Activated naive CD8-positive, alpha-beta T cell treated with anti-CD3 and anti-CD28 coated beads, Interleukin-2, amount 50 U/mL, for 24 hours (primary cell): ENCODE results near the gene MYLK.
"Not testable (repeated sequence)": the region's sequence is repeated elsewhere in the genome, so short reads cannot be mapped to it uniquely, and the experiment has no call there.

ENCODE experiments used
- ATAC-seq: fragments of 150-1000 bp; cut with Tn5 transposase; one replicate; pipeline ENCODE4 v1.10.0; 2021
- DNase-seq: peaks from one replicate; pipeline ENCODE4 v3.0.0; 2021
- H3K27ac Mint-ChIP-seq: one replicate; pipeline ENCODE4 v1.8.0; 2021; ENCODE audit warnings: mild to moderate bottlenecking, mixed read lengths
- H3K27me3 Mint-ChIP-seq: one replicate; pipeline ENCODE4 v1.8.0; 2021; ENCODE audit warnings: mixed read lengths
- H3K36me3 Mint-ChIP-seq: one replicate; pipeline ENCODE4 v1.8.0; 2021; ENCODE audit warnings: low read depth, mixed read lengths
- H3K4me1 Mint-ChIP-seq: one replicate; pipeline ENCODE4 v1.8.0; 2021; ENCODE audit warnings: mixed read lengths
- H3K4me3 Mint-ChIP-seq: one replicate; pipeline ENCODE4 v1.8.0; 2021; ENCODE audit warnings: mild to moderate bottlenecking, moderate library complexity, mixed read lengths
- H3K9me3 Mint-ChIP-seq: one replicate; pipeline ENCODE4 v1.8.0; 2021; ENCODE audit warnings: mixed read lengths

Gene MYLK, protein sequence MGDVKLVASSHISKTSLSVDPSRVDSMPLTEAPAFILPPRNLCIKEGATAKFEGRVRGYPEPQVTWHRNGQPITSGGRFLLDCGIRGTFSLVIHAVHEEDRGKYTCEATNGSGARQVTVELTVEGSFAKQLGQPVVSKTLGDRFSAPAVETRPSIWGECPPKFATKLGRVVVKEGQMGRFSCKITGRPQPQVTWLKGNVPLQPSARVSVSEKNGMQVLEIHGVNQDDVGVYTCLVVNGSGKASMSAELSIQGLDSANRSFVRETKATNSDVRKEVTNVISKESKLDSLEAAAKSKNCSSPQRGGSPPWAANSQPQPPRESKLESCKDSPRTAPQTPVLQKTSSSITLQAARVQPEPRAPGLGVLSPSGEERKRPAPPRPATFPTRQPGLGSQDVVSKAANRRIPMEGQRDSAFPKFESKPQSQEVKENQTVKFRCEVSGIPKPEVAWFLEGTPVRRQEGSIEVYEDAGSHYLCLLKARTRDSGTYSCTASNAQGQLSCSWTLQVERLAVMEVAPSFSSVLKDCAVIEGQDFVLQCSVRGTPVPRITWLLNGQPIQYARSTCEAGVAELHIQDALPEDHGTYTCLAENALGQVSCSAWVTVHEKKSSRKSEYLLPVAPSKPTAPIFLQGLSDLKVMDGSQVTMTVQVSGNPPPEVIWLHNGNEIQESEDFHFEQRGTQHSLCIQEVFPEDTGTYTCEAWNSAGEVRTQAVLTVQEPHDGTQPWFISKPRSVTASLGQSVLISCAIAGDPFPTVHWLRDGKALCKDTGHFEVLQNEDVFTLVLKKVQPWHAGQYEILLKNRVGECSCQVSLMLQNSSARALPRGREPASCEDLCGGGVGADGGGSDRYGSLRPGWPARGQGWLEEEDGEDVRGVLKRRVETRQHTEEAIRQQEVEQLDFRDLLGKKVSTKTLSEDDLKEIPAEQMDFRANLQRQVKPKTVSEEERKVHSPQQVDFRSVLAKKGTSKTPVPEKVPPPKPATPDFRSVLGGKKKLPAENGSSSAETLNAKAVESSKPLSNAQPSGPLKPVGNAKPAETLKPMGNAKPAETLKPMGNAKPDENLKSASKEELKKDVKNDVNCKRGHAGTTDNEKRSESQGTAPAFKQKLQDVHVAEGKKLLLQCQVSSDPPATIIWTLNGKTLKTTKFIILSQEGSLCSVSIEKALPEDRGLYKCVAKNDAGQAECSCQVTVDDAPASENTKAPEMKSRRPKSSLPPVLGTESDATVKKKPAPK (N-terminal part only)

GRCh38 chr3:123884203-123884831 lies at the start of gene MYLK:
Gene MYLK, minus strand, starts transcription at chr3:123884332. Its CDS starts 90,491 bp downstream, at chr3:123793841.
- peaks cover 12% of the 10 kb centered on the region for H3K4me1 Mint-ChIP-seq
- peaks cover 48% of the 10 kb centered on the region for H3K27me3 Mint-ChIP-seq

DNA sequence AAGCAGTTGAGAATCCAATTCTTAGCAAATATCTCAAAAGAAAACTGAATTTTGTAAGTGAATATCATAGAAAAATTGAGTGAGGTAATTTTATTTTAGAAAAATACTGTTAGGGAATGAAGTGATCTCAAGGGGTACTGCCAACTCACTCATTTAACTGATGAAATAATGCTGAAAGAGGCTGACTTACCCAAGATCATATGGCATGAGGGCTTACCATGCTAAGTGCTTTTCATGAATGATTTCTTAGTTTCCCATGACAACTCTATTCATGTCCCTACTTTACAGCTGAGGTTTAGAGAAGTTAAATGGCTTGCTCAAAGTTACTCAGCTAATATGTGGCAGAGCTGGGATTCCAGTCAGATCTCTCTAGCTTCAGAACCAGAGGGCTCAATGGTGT lies 46.3 kb upstream of the MYLK start:
- Mint-ChIP-seq H3K9me3 (no peaks in the 10 kb centered on the region), H3K27me3 (no peaks in the 10 kb centered on the region), H3K36me3 (peaks cover 51% of the 10 kb centered on the region), H3K4me3 (no peak overlapping the region), H3K27ac (no peak overlapping the region), H3K4me1 (no peaks in the 10 kb centered on the region)
- DNase-seq (no peak), ATAC-seq (no peak)

More at GRCh38 chr3:123884203-123884831, at the start of gene MYLK:
- DNase-seq = peak; percentile 56
- H3K27ac Mint-ChIP-seq = no peak within 1 kb of the TSS
- H3K9me3 Mint-ChIP-seq = no peaks in the 10 kb centered on the region
- H3K36me3 Mint-ChIP-seq = no peaks in the 10 kb centered on the region
- peak; percentile 88 for ATAC-seq
- H3K4me3 Mint-ChIP-seq = peak within 1 kb of the TSS; percentile 67

DNA sequence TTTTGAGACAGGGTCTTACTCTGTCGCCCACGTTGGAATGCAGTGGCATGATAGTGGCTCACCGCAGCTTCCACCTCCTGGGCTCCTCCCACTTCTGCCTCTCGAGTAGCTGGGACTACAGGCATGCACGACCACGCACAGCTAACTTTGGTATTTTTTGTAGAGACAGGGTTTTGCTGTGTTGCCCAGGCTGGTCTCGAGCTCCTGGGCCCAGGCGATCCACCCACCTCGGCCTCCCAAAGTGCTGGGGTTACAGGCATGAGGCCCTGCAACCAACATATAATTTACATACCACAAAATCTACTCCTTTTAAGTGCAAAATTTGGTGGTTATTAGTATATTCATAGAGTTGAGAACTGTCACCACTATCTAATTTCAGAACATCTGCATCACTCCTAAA lies 45.2 kb upstream of the MYLK start:
- H3K4me1 Mint-ChIP-seq = no peaks in the 10 kb centered on the region
- no peak for DNase-seq
- no peak overlapping the region for H3K27ac Mint-ChIP-seq
- H3K27me3 Mint-ChIP-seq = no peaks in the 10 kb centered on the region
- peaks cover 3% of the 10 kb centered on the region for H3K9me3 Mint-ChIP-seq
- no peak for ATAC-seq
- H3K4me3 Mint-ChIP-seq = no peak overlapping the region
- peaks cover 57% of the 10 kb centered on the region for H3K36me3 Mint-ChIP-seq

DNA sequence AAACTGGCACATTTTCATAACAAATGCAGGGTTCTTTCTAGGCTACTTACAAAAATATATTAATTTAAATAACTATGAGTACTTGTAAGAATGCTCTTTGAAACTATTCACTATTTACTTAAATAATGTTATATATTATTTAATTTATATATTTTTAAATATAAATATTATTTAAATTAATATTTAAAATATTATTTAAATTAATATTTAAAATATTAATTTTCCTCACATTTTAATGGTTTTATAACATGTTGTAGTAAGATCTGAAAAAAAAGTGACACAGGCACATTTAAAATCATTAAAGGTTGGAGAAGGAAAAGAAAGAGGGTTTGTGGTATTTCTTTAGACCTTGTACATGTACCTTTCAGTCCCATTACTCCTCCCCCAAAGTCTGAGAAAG lies 42.3 kb upstream of the MYLK start:
- H3K9me3 Mint-ChIP-seq = peaks cover 26% of the 10 kb centered on the region
- peaks cover 71% of the 10 kb centered on the region for H3K36me3 Mint-ChIP-seq
- no peak for DNase-seq
- no peaks in the 10 kb centered on the region for H3K4me1 Mint-ChIP-seq
- no peaks in the 10 kb centered on the region for H3K27me3 Mint-ChIP-seq
- H3K4me3 Mint-ChIP-seq = no peak overlapping the region
- H3K27ac Mint-ChIP-seq = no peak overlapping the region
- no peak for ATAC-seq

DNA sequence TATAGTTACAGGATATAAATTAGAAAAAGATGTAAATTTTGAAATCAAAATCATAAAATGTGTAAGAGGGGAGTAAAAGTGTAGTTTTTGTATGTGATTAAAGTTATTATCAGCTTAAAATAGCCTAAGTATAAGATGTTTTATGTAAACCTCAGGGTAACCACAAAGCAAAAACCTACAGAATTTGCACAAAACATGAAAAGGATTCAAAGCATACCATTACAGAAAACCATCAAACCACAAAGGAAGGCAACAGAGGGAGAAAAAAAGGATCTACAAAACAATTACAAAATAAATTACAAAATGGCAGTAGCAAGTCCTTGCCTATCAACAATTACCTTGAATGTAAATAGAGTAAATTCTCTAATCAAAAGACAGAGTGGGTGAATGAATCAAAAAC lies 36.7 kb upstream of the MYLK start:
- H3K9me3 Mint-ChIP-seq = peaks cover 45% of the 10 kb centered on the region

GRCh38 chr3:123920383-123920782 lies 36.3 kb upstream of the MYLK start:
- no peak for ATAC-seq
- peaks cover 45% of the 10 kb centered on the region for H3K9me3 Mint-ChIP-seq
- peaks cover 70% of the 10 kb centered on the region for H3K36me3 Mint-ChIP-seq

More for the DNA sequence above, 36.7 kb upstream of the MYLK start:
- Mint-ChIP-seq H3K36me3 (peaks cover 71% of the 10 kb centered on the region), H3K27me3 (no peaks in the 10 kb centered on the region), H3K4me3 (no peak overlapping the region), H3K4me1 (no peaks in the 10 kb centered on the region), H3K27ac (no peak overlapping the region)
- ATAC-seq (no peak), DNase-seq (no peak)

DNA sequence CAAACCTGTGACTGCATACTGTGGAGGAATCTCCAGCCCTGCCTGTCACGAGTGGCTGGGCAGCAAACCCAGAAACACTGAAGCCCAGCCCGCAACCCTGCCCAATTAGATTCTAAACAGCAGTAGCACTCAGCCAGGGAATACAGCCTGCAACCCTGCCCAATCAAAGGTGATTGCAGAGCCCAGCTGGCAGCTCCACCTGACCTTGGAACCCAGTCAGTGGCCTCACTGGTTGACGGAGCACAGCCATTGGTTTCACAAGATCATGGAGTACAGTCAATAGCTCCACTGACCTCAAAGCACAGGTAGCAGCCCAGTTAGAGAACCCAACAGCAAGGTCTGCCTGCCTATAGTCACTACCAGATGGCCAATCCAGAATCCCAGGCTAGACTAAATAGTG lies 35.2 kb upstream of the MYLK start:
- ATAC-seq = no peak
- H3K36me3 Mint-ChIP-seq = peaks cover 68% of the 10 kb centered on the region

More at GRCh38 chr3:123920383-123920782, 36.3 kb upstream of the MYLK start:
- H3K4me3 Mint-ChIP-seq = no peak overlapping the region
- H3K4me1 Mint-ChIP-seq = no peaks in the 10 kb centered on the region
- DNase-seq = no peak
- no peaks in the 10 kb centered on the region for H3K27me3 Mint-ChIP-seq
- no peak overlapping the region for H3K27ac Mint-ChIP-seq

DNA sequence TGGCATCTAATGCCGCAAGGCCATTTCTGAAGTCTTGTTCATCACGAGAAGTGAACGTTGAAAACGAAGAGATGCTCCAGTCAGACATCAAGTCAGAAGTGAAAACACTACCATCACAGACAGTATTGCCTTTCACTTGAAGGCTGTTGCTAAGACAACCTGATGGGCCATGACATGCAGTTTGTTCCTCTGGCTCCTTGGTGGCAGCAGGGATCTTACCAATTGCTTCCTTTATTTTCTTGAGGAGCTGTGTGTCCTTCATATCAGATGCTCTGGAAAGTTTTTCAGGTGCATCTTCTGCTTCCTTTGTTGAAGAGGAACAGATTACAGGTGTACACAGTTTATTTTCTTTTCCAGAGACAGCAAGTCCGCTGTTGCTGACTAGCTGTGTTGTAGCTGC lies 30.7 kb upstream of the MYLK start:
- Mint-ChIP-seq H3K36me3 (peaks cover 24% of the 10 kb centered on the region), H3K27me3 (no peaks in the 10 kb centered on the region), H3K9me3 (peaks cover 3% of the 10 kb centered on the region), H3K4me3 (no peak overlapping the region), H3K4me1 (no peaks in the 10 kb centered on the region), H3K27ac (no peak overlapping the region)
- ATAC-seq = no peak
- no peak for DNase-seq

More for the DNA sequence above, 35.2 kb upstream of the MYLK start:
- H3K27ac Mint-ChIP-seq = no peak overlapping the region
- no peaks in the 10 kb centered on the region for H3K27me3 Mint-ChIP-seq
- H3K4me1 Mint-ChIP-seq = no peaks in the 10 kb centered on the region
- no peak overlapping the region for H3K4me3 Mint-ChIP-seq
- peaks cover 43% of the 10 kb centered on the region for H3K9me3 Mint-ChIP-seq
- DNase-seq = no peak

DNA sequence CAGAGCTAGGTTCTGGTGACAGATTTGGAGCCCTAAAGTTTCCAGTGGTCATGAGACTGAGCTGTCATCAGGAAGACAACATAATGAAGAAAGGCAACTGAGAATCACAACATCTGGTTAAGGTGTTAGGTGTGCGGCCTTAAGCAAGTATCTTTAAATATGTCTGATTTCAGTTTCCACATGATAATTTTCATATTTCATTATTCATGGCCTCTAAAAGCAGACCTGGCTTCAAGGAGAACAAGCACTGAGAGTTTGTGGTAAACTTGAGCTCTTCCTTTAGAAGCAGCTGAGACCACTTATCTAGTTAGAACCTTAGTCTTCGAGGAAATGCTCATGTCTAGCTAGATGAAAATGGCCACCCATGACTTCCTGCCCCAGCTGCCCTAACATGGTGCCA lies 25.7 kb upstream of the MYLK start:
- Mint-ChIP-seq H3K4me1 (no peaks in the 10 kb centered on the region), H3K36me3 (peaks cover under 1% of the 10 kb centered on the region), H3K27ac (no peak overlapping the region), H3K27me3 (peaks cover 2% of the 10 kb centered on the region), H3K9me3 (no peaks in the 10 kb centered on the region), H3K4me3 (no peak overlapping the region)
- ATAC-seq = no peak
- DNase-seq = no peak

DNA sequence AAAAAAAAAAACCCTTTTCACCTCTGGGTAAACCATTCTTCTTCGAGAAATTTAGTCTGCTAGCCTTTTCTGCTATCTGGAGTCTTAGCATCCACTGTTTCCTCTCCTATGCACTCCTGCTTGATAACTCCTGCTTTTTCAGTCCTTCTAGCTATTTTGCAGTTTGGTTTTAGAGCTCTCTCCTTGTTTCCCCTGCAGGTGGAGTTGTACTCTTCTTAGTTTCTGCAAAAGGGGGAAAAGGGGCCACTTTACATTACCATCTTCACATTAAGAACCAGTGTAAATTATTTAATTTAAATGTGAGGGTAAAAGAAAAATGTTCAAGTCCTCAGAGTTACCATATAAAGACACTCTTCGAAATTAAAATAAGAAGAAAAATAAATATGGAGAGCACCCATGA lies 23.6 kb upstream of the MYLK start:
- Mint-ChIP-seq H3K27me3 (peaks cover 2% of the 10 kb centered on the region), H3K27ac (no peak overlapping the region), H3K9me3 (no peaks in the 10 kb centered on the region), H3K4me1 (no peaks in the 10 kb centered on the region), H3K36me3 (no peaks in the 10 kb centered on the region), H3K4me3 (no peak overlapping the region)
- DNase-seq (no peak), ATAC-seq (no peak)

DNA sequence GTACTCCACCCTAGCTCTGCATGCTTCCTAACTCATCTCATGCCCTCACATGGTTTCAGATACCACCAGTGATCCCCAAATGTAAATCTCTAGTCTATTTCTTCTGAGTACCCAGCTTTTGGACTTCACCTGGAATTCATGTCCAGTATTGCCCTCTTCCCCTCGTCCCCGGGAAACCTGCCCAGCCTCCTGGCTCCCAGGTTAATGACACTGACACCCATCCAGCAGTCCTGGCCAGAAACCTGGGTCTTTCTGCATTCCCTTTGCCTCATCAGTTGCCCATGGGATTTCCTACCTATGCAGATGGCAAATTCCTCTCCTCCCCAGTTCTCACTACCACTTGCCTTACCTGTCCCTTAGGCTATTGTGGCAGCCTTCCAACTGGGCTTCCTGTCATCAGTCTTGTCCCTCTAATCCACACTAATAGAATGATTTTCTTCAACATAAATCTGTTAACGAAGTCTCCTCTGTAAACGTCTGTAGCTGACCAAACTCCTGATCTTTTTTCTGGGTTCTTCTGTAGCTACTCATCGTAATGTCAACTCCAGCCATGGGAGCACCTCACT lies 15.3 kb upstream of the MYLK start:
- ATAC-seq = no peak
- H3K27ac Mint-ChIP-seq = no peak overlapping the region
- no peaks in the 10 kb centered on the region for H3K9me3 Mint-ChIP-seq
- no peak overlapping the region for H3K4me3 Mint-ChIP-seq
- H3K27me3 Mint-ChIP-seq = peaks cover 4% of the 10 kb centered on the region
- no peak for DNase-seq
- H3K4me1 Mint-ChIP-seq = no peaks in the 10 kb centered on the region
- H3K36me3 Mint-ChIP-seq = no peaks in the 10 kb centered on the region

GRCh38 chr3:123893012-123893411 lies 8.9 kb upstream of the MYLK start:
- Mint-ChIP-seq H3K27me3 (peaks cover 16% of the 10 kb centered on the region), H3K36me3 (peaks cover 4% of the 10 kb centered on the region)

DNA sequence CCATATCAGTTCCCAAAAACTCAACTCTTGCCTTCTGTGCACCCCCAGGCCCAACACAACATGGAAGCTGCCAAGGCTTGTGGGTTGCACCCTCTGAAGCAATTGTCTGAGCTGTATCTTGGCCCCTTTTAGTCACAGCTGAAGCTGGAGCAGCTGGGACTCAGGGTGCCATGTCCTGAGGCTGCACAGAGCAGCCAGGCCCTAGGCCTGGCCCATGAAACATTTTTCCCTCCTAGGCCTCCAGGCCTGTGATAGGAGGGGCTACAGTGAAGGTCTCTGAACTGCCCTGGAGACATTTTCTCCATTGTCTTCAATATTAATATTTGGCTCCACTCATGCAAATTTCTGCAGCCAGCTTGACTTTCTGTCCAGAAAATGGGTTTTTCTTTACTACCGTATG lies 8.1 kb upstream of the MYLK start:
- H3K36me3 Mint-ChIP-seq = peaks cover 4% of the 10 kb centered on the region
- peaks cover 17% of the 10 kb centered on the region for H3K9me3 Mint-ChIP-seq
- H3K4me3 Mint-ChIP-seq = no peak overlapping the region
- ATAC-seq (no peak), DNase-seq (no peak)
- H3K27ac Mint-ChIP-seq = no peak overlapping the region
- H3K27me3 Mint-ChIP-seq = peaks cover 18% of the 10 kb centered on the region
- no peaks in the 10 kb centered on the region for H3K4me1 Mint-ChIP-seq

More at GRCh38 chr3:123893012-123893411, 8.9 kb upstream of the MYLK start:
- H3K27ac Mint-ChIP-seq = no peak overlapping the region
- no peak for DNase-seq
- no peak for ATAC-seq
- no peak overlapping the region for H3K4me3 Mint-ChIP-seq
- H3K9me3 Mint-ChIP-seq = peaks cover 17% of the 10 kb centered on the region
- H3K4me1 Mint-ChIP-seq = no peaks in the 10 kb centered on the region

DNA sequence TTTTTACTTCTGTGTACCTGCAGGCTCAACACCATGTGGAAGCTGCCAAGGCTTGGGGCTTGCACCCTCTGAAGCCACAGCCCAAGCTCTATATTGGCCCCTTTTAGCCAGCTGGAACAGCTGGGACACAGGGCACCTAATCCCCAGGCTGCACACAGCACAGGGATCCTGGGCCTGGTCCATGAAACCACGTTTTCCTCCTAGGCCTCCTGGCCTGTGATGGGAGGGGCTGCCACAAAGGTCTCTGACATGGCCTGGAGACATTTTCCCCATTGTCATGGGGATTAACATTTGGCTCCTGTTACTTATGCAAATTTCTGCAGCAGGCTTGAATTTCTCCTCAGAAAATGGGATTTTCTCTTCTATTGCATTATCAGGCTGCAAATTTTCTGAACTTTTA lies 6.9 kb upstream of the MYLK start:
- Mint-ChIP-seq H3K9me3 (peaks cover 17% of the 10 kb centered on the region), H3K27me3 (peaks cover 23% of the 10 kb centered on the region)
- DNase-seq, H3K4me3 Mint-ChIP-seq, H3K27ac Mint-ChIP-seq, H3K36me3 Mint-ChIP-seq, ATAC-seq, H3K4me1 Mint-ChIP-seq: not testable (repeated sequence)
